MM.1S (cell line): ENCODE data around the gene STEAP4.
"Not testable (repeated sequence)": the region's sequence is repeated elsewhere in the genome, so short reads cannot be mapped to it uniquely, and the experiment has no call there.

ENCODE experiments used
- DNase-seq: peaks from one replicate; pipeline ENCODE4 v3.0.0-alpha.2; 2015
- H2AFZ ChIP-seq: fragments of 300-600 bp; sonication (generic); 2 replicates; pipeline ENCODE4 v1.6.0; 2016; ENCODE audit warnings: antibody characterized with exemption, low read length
- H3F3A ChIP-seq: fragments of 300-600 bp; sonication (generic); 2 replicates; pipeline ENCODE4 v1.6.1; 2016; ENCODE audit warnings: mild to moderate bottlenecking, antibody characterized with exemption, low read length, moderate library complexity, mixed read lengths; ENCODE audit not compliant: insufficient read depth
- H3K27ac ChIP-seq: fragments of 300-600 bp; sonication (generic); 2 replicates; pipeline ENCODE4 v1.5.1; 2016; ENCODE audit warnings: mild to moderate bottlenecking, low read length
- H3K27me3 ChIP-seq: fragments of 300-600 bp; sonication (generic); replicated peaks from 2 replicates; pipeline ENCODE4 v1.6.0; 2016; ENCODE audit warnings: low read length; ENCODE audit not compliant: insufficient read depth
- H3K36me3 ChIP-seq: fragments of 300-600 bp; sonication (generic); replicated peaks from 2 replicates; pipeline ENCODE4 v1.6.1; 2016; ENCODE audit warnings: mild to moderate bottlenecking, low read length, mixed read lengths; ENCODE audit not compliant: insufficient read depth
- H3K4me1 ChIP-seq: fragments of 300-600 bp; sonication (generic); 2 replicates; pipeline ENCODE4 v1.6.1; 2016; ENCODE audit warnings: low read length, mixed read lengths
- H3K4me2 ChIP-seq: fragments of 300-600 bp; sonication (generic); 2 replicates; pipeline ENCODE4 v1.6.0; 2016; ENCODE audit warnings: low read depth, low read length
- H3K4me3 ChIP-seq: fragments of 300-600 bp; sonication (generic); 2 replicates; pipeline ENCODE4 v1.5.1; 2016; ENCODE audit warnings: low read length, mixed read lengths
- H3K79me2 ChIP-seq: fragments of 300-600 bp; sonication (generic); 2 replicates; pipeline ENCODE4 v1.6.1; 2016; ENCODE audit warnings: mixed run types, low read length, mixed read lengths
- H3K9ac ChIP-seq: fragments of 300-600 bp; sonication (generic); 2 replicates; pipeline ENCODE4 v1.6.1; 2016; ENCODE audit warnings: low read length, mixed read lengths
- H3K9me2 ChIP-seq: fragments of 300-600 bp; sonication (generic); replicated peaks from 2 replicates; pipeline ENCODE4 v1.6.1; 2016; ENCODE audit warnings: mild to moderate bottlenecking, low read length, mixed read lengths; ENCODE audit not compliant: insufficient read depth
- H3K9me3 ChIP-seq: fragments of 300-600 bp; sonication (generic); replicated peaks from 2 replicates; pipeline ENCODE4 v1.6.1; 2016; ENCODE audit warnings: mild to moderate bottlenecking, low read length, mixed read lengths; ENCODE audit not compliant: insufficient read depth
- H4K20me1 ChIP-seq: fragments of 300-600 bp; sonication (generic); 2 replicates; pipeline ENCODE4 v1.6.1; 2016; ENCODE audit warnings: mild to moderate bottlenecking, low read length, moderate library complexity, mixed read lengths; ENCODE audit not compliant: insufficient read depth
- CTCF ChIP-seq: fragments of 300-600 bp; sonication (generic); IDR thresholded peaks from 2 replicates; pipeline ENCODE4 v1.5.1; 2016; ENCODE audit warnings: antibody characterized with exemption, low read length, mixed read lengths
- EZH2 ChIP-seq: fragments of 300-600 bp; sonication (generic); optimal IDR thresholded peaks from 2 replicates; pipeline ENCODE3; 2017; ENCODE audit warnings: low read depth, mild to moderate bottlenecking, antibody characterized with exemption, low read length, mixed read lengths
- EZH2phosphoT487 ChIP-seq: fragments of 300-600 bp; sonication (generic); IDR thresholded peaks from 2 replicates; pipeline ENCODE4 v1.6.1; 2018; ENCODE audit warnings: antibody characterized with exemption, low read length

STEAP4 gene

GRCh38 chr7:88268051-88268450, 38.6 kb downstream of the STEAP4 start:
- H3F3A ChIP-seq: no peaks in the 10 kb centered on the region
- no peaks in the 10 kb centered on the region for H3K9me2 ChIP-seq
- H3K4me2 ChIP-seq: no peak overlapping the region
- TF ChIP-seq EZH2phosphoT487: no peak
- TF ChIP-seq EZH2: no peak
- no peak for TF ChIP-seq CTCF
- no peak for DNase-seq
- H3K9ac ChIP-seq: no peak overlapping the region
- no peaks in the 10 kb centered on the region for H3K9me3 ChIP-seq
- H3K4me3 ChIP-seq: no peak overlapping the region
- H2AFZ ChIP-seq: no peak overlapping the region
- H3K27me3 ChIP-seq: no peaks in the 10 kb centered on the region
- no peaks in the 10 kb centered on the region for H4K20me1 ChIP-seq
- no peak overlapping the region for H3K27ac ChIP-seq
- H3K36me3 ChIP-seq: no peaks in the 10 kb centered on the region
- H3K4me1 ChIP-seq: no peaks in the 10 kb centered on the region
- H3K79me2 ChIP-seq: no peaks in the 10 kb centered on the region

GRCh38 chr7:88267421-88267820, 39.3 kb downstream of the STEAP4 start:
- H3K4me3 ChIP-seq: no peak overlapping the region
- H3K9me2 ChIP-seq: no peaks in the 10 kb centered on the region
- TF ChIP-seq CTCF: no peak
- TF ChIP-seq EZH2: no peak
- no peak for TF ChIP-seq EZH2phosphoT487

GRCh38 chr7:88264987-88265386, 41.7 kb downstream of the STEAP4 start:
- H3K79me2 ChIP-seq, H3K4me3 ChIP-seq, H3K9me3 ChIP-seq, H3F3A ChIP-seq, H3K9me2 ChIP-seq, H3K9ac ChIP-seq, H3K27me3 ChIP-seq, H3K4me2 ChIP-seq, H3K4me1 ChIP-seq, H3K27ac ChIP-seq, H4K20me1 ChIP-seq, H2AFZ ChIP-seq, DNase-seq, H3K36me3 ChIP-seq: not testable (repeated sequence)

More at GRCh38 chr7:88267421-88267820, 39.3 kb downstream of the STEAP4 start:
- no peak overlapping the region for H3K27ac ChIP-seq
- no peaks in the 10 kb centered on the region for H3K9me3 ChIP-seq
- H3K27me3 ChIP-seq: no peaks in the 10 kb centered on the region
- H3K9ac ChIP-seq: no peak overlapping the region
- H4K20me1 ChIP-seq: no peaks in the 10 kb centered on the region
- H3K36me3 ChIP-seq: no peaks in the 10 kb centered on the region
- H3K4me2 ChIP-seq: no peak overlapping the region
- DNase-seq: no peak
- H3F3A ChIP-seq: no peaks in the 10 kb centered on the region
- no peaks in the 10 kb centered on the region for H3K4me1 ChIP-seq
- no peaks in the 10 kb centered on the region for H3K79me2 ChIP-seq
- no peak overlapping the region for H2AFZ ChIP-seq

GRCh38 chr7:88262562-88262961, 44.1 kb downstream of the STEAP4 start:
- no peak for TF ChIP-seq EZH2phosphoT487
- no peak for TF ChIP-seq EZH2
- no peak for TF ChIP-seq CTCF
- Histone ChIP-seq H3K79me2 (no peaks in the 10 kb centered on the region), H2AFZ (no peak overlapping the region), H3K9me2 (no peaks in the 10 kb centered on the region), H3K4me1 (no peaks in the 10 kb centered on the region), H3K4me3 (no peak overlapping the region), H3K27me3 (no peaks in the 10 kb centered on the region), H3K27ac (no peak overlapping the region), H3K36me3 (no peaks in the 10 kb centered on the region), H4K20me1 (no peaks in the 10 kb centered on the region), H3K9me3 (no peaks in the 10 kb centered on the region), H3K9ac (no peak overlapping the region), H3F3A (no peaks in the 10 kb centered on the region), H3K4me2 (no peak overlapping the region)
- no peak for DNase-seq
